Germinal center (tissue), 1 donor: ENCODE data around the gene KLF4.

Experiments
- DNase-seq: peaks from one replicate; pipeline ENCODE4 v3.0.0; 2012; ENCODE audit warnings: mixed read lengths, low spot score

KLF4 gene

GRCh38 chr9:107447834-107448233 lies 41.7 kb downstream of the KLF4 start:
- no peak for DNase-seq

GRCh38 chr9:107447081-107447480 lies 42.5 kb downstream of the KLF4 start:
- no peak for DNase-seq

- no peak for DNase-seq
Observed at GRCh38 chr9:107446491-107446890, 43.1 kb downstream of the KLF4 start.

GRCh38 chr9:107443786-107444185 lies 45.8 kb downstream of the KLF4 start:
- DNase-seq = no peak

- no peak for DNase-seq
Observed at GRCh38 chr9:107439991-107440456, 49.5 kb downstream of the KLF4 start.

GRCh38 chr9:107438211-107439031 lies 51.1 kb downstream of the KLF4 start:
- DNase-seq = no peak

- no peak for DNase-seq
Observed at GRCh38 chr9:107437716-107438115, 51.9 kb downstream of the KLF4 start.

GRCh38 chr9:107435415-107435814 lies 54.2 kb downstream of the KLF4 start:
- no peak for DNase-seq
